OCI-LY3 (cell line): ENCODE data around the gene MINK1.

Experiments
- CTCF ChIP-seq: fragments of 200-600, 300-600 bp; sonication (generic); IDR thresholded peaks from 2 replicates; pipeline ENCODE4 v1.5.1; 2014; ENCODE audit warnings: antibody characterized with exemption, low read length, low read depth
- EZH2phosphoT487 ChIP-seq: fragments of 200-600 bp; shearing (Covaris generic); IDR thresholded peaks from 2 replicates; pipeline ENCODE4 v1.6.1; 2018; ENCODE audit warnings: antibody characterized with exemption, mixed run types, low read depth

DNA sequence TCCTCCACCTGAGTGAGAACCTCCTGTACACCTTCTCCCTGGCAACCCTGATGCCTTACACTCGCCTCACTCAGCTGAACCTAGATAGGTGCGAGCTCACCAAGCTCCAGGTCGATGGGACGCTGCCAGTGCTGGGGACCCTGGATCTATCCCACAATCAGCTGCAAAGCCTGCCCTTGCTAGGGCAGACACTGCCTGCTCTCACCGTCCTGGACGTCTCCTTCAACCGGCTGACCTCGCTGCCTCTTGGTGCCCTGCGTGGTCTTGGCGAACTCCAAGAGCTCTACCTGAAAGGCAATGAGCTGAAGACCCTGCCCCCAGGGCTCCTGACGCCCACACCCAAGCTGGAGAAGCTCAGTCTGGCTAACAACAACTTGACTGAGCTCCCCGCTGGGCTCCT is 99.6 kb downstream of the MINK1 start:
- TF ChIP-seq CTCF: no peak
- no peak for TF ChIP-seq EZH2phosphoT487
